ENCODE results near the gene PPP2R5E. TPM values are rescaled to one million over a fixed set of nuclear protein-coding genes. Genes with fewer than 3 reads are reported as not detected.

Gene PPP2R5E
- total and polyA plus RNA-seq, 3 donors from 2014 or later, result 18.8 to 33.6 (median 21.6) TPM

GRCh38 chr14:63322472-63322871 is 220.7 kb downstream of the PPP2R5E start:
- TF ChIP-seq, protein P1, sequence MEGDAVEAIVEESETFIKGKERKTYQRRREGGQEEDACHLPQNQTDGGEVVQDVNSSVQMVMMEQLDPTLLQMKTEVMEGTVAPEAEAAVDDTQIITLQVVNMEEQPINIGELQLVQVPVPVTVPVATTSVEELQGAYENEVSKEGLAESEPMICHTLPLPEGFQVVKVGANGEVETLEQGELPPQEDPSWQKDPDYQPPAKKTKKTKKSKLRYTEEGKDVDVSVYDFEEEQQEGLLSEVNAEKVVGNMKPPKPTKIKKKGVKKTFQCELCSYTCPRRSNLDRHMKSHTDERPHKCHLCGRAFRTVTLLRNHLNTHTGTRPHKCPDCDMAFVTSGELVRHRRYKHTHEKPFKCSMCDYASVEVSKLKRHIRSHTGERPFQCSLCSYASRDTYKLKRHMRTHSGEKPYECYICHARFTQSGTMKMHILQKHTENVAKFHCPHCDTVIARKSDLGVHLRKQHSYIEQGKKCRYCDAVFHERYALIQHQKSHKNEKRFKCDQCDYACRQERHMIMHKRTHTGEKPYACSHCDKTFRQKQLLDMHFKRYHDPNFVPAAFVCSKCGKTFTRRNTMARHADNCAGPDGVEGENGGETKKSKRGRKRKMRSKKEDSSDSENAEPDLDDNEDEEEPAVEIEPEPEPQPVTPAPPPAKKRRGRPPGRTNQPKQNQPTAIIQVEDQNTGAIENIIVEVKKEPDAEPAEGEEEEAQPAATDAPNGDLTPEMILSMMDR (IDR thresholded peaks at IDR 0.05), result no peak
- no peak for TF ChIP-seq POLR2A (IDR thresholded peaks at IDR 0.05)

More at GRCh38 chr14:63322472-63322871, 220.7 kb downstream of the PPP2R5E start:
- no peak overlapping the region for H3K4me3 ChIP-seq
- H3K36me3 ChIP-seq (ENCODE audit: low read depth, missing control alignments), result no peaks in the 10 kb centered on the region
- 79 to 94% methylated on average over 1 of the region's 1 CpG for WGBS, 2 donors
- no peaks in the 10 kb centered on the region for H3K4me1 ChIP-seq
- no peak for DNase-seq
- intact Hi-C loops (cut with DNase I; ENCODE audit: low total_unique reads), result no loop called here
- no peaks in the 10 kb centered on the region for H3K27me3 ChIP-seq
- H3K27ac ChIP-seq, result no peak overlapping the region
- no peaks in the 10 kb centered on the region for H3K9me3 ChIP-seq

Small RNAs within 50 kb of the gene (small RNA-seq; reads per million reads assigned to genes)
- gene RF00601, result 0 reads per million in 2 donors

Other genes starting within 250 kb of the PPP2R5E start
- not detected for gene GPHB5, start 224.4 kb downstream of the PPP2R5E start, total RNA-seq
- not detected for gene GPHB5, start 224.4 kb downstream of the PPP2R5E start, polyA plus RNA-seq (ENCODE audit: insufficient read depth, low read depth, low replicate concordance)
- gene WDR89, start 98.5 kb upstream of the PPP2R5E start, total RNA-seq, result 10 to 100 TPM in 1 of 2 donors, 1 to 10 TPM in 1; 8.5 to 10.8 TPM
- 6.0 TPM for gene WDR89, start 98.5 kb upstream of the PPP2R5E start, polyA plus RNA-seq (ENCODE audit: insufficient read depth, low read depth, low replicate concordance)
- 10 to 100 TPM; 27.6 to 30.1 TPM for gene SGPP1, start 184.7 kb upstream of the PPP2R5E start, total RNA-seq
- gene SGPP1, start 184.7 kb upstream of the PPP2R5E start, polyA plus RNA-seq (ENCODE audit: insufficient read depth, low read depth, low replicate concordance), result 16.9 TPM

Measured in testis (tissue), 3 donors.